ENCODE data around the gene PROM1.

Gene PROM1

GRCh38 chr4:16110199-16110598 lies 26.4 kb upstream of the PROM1 start:
- DNase-seq (ENCODE audit: low spot score), result no peak

- DNase-seq (ENCODE audit: low spot score), result no peak
Observed at GRCh38 chr4:16109256-16109655, 25.4 kb upstream of the PROM1 start.

- DNase-seq (ENCODE audit: low spot score), result no peak
Observed at GRCh38 chr4:16106956-16107355, 23.1 kb upstream of the PROM1 start.

GRCh38 chr4:16104520-16104919 lies 20.7 kb upstream of the PROM1 start:
- peak; percentile 1 for DNase-seq (ENCODE audit: low spot score)

DNA sequence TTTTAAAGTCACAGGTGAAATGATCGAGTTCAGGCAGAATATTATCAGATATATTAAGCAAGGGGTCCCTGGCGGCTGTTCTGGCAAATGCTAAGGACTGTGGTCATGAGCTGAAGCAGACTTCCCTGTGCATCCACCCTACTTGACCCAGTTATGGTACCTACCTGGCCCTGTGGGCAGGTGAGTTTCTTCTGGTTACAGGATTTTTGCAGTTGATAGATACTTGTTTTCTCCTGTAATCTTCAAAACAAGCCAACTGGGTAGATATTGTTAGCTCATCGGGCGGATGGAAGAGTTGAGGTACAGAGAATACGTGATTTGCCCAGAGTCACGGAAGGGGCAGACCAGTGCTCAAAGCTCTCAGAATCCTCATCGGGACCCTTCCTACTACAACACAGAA lies 18.5 kb upstream of the PROM1 start:
- no peak for DNase-seq (ENCODE audit: low spot score)

DNA sequence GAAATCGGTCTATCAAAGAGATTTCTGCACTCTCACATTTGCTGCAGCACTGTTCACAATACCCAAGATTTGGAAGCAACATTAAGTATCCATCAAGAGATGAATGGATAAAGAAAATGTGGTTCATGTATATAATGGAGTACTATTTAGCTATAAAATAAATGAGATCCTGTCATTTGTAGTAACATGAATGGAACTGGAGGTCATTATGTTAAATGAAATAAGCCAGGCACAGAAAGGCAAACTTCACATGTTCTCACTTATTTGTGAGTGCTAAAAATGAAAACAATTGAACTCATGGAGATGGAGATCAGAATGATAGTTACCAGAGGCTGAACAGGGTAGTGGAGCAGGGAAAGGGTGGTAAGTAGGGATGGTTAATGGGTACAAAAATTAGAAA lies 17.0 kb upstream of the PROM1 start:
- DNase-seq (ENCODE audit: low spot score), result peak; percentile 0

- no peak for DNase-seq (ENCODE audit: low spot score)
Observed at GRCh38 chr4:16092682-16093319, 9.0 kb upstream of the PROM1 start.

- no peak for DNase-seq (ENCODE audit: low spot score)
Observed at GRCh38 chr4:16090096-16090705, 6.4 kb upstream of the PROM1 start.

GRCh38 chr4:16089156-16089555 lies 5.3 kb upstream of the PROM1 start:
- DNase-seq (ENCODE audit: low spot score), result no peak

DNA sequence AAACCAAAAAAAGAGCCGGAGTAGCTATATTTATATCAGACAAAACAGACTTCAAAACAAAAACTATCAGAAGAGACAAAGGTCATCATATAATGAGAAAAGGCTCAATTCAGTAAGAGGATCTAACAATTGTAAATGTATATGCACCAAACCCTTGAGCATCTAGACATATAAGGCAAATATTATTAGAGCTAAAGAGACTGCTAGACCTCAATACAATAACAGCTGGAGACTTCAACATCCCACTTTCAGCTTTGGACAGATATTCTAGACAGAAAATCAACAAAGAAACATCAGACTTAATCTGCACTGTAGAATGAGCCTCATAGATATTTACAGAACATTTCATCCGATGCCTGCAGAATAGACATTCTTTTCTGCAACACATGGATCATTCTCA lies 4.8 kb upstream of the PROM1 start:
- DNase-seq (ENCODE audit: low spot score), result no peak

DNA sequence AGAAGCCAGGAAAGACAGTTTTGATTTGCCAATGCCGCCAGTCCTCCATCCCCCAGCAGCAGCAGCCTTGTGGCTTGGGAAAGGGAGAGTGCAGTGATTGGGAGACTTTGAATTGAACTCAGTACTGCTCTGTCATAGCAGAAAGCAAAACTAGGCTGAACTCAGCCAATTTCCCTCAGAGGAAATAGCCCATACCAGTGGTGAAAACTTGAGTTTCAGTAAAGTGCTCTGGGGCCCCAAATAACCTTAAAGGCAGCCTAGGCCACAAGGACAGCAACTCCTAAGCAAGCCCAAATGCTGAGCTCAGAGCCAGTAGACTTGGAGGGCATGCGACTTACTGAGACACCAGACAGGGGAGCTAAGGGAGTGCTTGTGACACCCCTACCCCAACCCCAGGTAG lies 2.0 kb upstream of the PROM1 start:
- no peak for DNase-seq (ENCODE audit: low spot score)

DNA sequence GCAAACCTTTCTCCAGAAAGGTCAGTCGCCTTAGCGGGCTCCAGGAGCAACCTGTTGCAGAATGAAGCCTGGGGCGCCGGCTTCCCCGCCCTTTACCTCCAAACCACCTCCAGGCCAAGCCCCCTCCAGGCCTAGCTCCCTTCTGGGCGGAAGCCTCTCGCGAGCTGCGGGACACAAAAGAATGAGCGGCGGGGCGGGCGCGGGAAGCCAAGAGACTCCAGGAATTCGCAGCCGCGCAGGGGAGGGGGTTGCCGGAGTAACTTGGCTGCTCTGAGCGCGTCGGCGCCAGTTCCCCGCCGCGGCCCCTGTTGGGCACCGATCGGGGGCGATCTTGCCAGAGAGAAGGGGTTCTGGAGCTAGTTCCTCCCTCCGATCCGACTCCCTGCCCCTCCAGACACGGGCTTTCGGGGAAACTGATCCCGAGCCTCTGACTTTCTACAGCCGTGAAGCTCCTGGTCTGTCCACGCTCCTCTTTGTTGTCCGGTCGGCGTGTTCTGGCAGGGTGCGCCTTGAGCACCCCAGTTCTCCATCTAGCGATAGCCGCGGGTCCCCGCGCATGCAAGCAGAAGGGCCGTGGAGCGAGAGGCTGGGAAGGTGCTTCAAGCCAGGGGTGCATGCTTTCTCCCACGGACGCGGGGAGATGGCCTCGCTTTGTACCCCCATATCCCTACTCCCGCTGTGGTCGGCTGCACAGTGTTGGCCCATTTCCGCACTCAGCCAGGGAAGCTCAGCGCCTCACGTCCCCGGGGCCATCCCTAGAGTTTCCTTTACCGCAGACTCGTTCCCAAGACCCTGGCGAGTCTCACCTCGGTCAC lies 1.2 kb downstream of the PROM1 start:
- peak; percentile 87 for DNase-seq (ENCODE audit: low spot score)

- DNase-seq (ENCODE audit: low spot score), result peak; percentile 30
Observed at GRCh38 chr4:16082041-16082425, 1.8 kb downstream of the PROM1 start.

GRCh38 chr4:16079046-16079445 lies 4.8 kb downstream of the PROM1 start:
- DNase-seq (ENCODE audit: low spot score), result no peak

- no peak for DNase-seq (ENCODE audit: low spot score)
Observed at GRCh38 chr4:16078195-16078760, 5.5 kb downstream of the PROM1 start.

DNA sequence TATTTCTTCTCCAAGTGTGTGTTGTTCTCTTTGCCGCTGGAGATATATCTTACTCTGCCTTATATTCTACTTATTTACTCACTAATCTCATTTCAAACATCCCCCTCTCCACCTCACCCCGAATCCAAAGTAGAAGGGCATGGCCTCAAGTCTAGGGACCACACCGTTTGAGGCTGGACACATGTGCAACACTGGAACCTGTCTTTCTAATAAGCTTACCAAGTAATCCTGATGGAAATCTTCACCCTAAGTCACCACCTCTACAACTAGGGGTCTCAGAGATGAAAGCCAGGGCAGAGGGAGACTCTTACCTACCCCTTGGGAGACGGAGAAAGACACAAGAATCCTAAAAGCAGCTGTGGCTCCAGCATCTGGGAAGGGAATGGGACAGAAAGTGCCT lies 6.0 kb downstream of the PROM1 start:
- no peak for DNase-seq (ENCODE audit: low spot score)

DNA sequence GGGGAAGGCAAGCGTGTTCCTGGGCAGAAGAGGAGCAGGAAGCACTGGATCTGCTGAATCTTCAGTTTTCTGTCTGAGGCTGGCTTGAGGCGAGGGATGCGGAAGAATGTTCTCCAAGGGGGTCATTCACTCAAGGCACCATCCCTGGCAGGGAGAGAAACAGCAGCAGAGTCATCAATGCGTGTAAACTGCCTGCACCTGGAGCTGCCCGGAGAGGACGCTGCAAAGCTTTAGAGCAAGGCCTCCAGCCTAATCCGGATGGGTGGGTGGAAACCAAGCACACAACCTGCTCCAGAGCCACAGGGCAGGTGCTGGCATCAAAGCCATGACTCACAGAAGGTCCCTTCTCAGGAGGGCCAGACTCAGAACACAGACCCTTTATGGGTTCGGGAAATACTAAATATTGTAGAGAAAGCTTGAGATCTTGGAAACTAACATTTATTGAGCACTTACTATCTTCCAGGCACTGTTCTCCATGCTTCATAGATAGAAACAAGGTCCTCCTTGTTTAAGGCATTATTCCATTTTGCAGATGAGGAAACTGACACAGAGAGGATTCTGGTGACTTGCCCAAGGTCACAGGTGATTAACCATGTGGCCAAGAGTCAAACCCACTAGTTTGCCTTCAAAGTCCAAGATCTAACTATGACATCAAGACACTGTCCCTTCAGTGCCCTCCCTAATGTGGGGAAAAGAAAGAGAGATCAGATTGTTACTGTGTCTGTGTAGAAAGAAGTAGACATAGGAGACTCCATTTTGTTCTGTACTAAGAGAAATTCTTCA lies 7.7 kb downstream of the PROM1 start:
- no peak for DNase-seq (ENCODE audit: low spot score)

DNA sequence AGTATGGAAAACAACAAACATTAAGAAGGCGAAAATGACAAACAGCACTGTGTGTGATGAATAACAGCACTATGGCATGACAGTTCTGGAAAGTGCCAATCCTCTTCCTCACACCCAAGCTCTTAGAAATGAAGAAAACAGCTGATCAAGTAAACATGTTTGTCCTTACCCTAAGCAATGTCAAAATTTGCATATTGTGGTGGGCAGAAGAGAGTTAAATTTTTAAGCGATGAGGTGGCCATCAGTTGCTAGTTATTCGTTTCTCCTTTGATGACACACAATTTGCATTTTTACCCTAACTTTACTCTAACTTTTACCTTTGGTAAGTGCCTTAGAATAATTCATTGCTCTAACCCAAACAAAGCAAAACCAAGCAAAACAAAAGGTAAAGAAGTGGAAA lies 8.8 kb downstream of the PROM1 start:
- DNase-seq (ENCODE audit: low spot score), result no peak

- no peak for DNase-seq (ENCODE audit: low spot score)
Observed at GRCh38 chr4:16072168-16072567, 11.7 kb downstream of the PROM1 start.

DNA sequence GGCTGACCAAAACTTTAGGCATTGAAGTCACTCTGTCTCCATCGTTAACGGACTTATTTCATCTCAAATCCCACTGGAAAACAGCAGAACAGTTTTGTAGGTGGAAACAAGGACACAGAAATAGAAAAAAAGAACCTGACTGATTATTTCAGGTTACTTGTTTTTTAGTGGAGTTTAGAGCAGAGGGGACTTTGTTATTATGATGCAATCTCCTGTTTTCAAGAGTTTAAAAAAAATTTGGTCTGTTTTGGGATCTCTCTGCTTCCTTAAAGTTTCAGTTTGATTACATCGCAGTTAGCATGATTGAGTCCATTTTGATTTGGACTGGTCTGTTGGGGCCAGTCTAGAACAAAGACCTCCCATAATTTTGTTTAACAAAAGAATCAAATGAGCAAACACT lies 13.6 kb downstream of the PROM1 start:
- DNase-seq (ENCODE audit: low spot score), result no peak

DNA sequence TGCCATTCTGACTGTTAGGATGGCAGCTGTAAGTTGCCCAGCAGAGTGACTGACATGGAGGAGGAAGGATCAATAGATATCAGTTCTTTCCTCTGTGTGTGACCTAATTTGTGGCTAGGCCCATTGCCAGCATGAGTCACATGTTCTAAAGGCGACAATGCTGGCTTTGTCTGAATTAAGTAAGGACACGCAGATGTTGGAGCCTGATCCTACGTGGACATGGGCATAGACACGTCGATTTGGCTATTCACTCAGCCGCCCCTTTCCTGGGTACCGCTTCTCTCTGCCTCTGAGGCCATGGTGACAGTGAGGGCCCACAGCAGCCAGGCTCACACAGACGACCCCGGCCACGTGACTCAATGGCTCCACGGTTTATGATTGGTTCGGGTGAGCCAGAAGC lies 16.3 kb downstream of the PROM1 start:
- DNase-seq (ENCODE audit: low spot score), result no peak

GRCh38 chr4:16066586-16067128 lies 17.2 kb downstream of the PROM1 start:
- no peak for DNase-seq (ENCODE audit: low spot score)
